NCI-H2081 treated with DMSO at 0.1 percent for 48 hours (cell line): ENCODE measurements around the gene CRYGC.
"Not testable (repeated sequence)": the region's sequence is repeated elsewhere in the genome, so short reads cannot be mapped to it uniquely, and the experiment has no call there.

Experiments used
- DNase-seq: peaks from one replicate; lab custom pipeline; 2025; lab: John Stamatoyannopoulos, UW

Gene CRYGC

DNA sequence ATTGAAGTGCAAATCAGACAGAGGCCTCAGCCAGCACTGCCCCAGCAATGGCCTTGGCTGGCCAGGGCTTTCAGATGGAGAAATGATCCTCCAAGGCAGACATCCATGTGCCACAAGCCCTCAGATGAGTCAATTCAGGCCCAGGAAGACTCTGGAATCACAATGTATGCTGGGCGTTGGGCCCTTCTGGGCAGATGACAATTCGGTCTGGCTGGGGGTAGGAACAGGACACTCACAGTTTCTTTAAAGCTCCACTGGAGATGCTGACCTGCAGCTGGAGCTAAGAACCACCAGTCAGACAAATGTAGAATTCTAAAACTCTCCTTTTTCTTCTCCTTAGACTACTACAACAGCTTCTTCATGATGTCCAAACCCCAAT, 7.1 kb upstream of the CRYGC start:
- DNase-seq = no peak

- no peak for DNase-seq
Observed at GRCh38 chr2:208135794-208136715, 6.4 kb upstream of the CRYGC start.

GRCh38 chr2:208134928-208135586, 5.4 kb upstream of the CRYGC start:
- no peak for DNase-seq

- DNase-seq = no peak
Observed at GRCh38 chr2:208130712-208131110, 1.1 kb upstream of the CRYGC start.

- DNase-seq = no peak
Observed at GRCh38 chr2:208128136-208128535, 1.5 kb downstream of the CRYGC start.

GRCh38 chr2:208127090-208127489, 2.5 kb downstream of the CRYGC start:
- no peak for DNase-seq

DNA sequence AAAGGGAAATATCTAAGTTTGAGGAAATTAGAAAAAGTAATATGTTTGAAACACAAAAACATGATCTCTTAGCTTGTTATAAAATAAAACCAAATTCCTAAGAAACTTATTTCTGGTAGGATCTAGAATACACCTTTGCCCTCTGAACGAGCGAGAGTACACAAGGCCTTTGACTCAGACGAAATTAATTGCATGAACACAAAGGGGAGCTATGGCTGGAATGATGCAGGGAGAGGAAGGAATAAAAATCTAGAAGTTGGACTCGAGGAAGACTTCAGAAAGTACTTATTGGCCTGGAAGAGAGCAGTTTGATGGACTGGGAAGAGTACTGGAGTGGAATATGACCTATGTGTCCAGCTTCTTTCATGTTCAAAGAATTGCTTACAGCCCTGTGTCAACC, 4.4 kb downstream of the CRYGC start:
- DNase-seq = no peak

DNA sequence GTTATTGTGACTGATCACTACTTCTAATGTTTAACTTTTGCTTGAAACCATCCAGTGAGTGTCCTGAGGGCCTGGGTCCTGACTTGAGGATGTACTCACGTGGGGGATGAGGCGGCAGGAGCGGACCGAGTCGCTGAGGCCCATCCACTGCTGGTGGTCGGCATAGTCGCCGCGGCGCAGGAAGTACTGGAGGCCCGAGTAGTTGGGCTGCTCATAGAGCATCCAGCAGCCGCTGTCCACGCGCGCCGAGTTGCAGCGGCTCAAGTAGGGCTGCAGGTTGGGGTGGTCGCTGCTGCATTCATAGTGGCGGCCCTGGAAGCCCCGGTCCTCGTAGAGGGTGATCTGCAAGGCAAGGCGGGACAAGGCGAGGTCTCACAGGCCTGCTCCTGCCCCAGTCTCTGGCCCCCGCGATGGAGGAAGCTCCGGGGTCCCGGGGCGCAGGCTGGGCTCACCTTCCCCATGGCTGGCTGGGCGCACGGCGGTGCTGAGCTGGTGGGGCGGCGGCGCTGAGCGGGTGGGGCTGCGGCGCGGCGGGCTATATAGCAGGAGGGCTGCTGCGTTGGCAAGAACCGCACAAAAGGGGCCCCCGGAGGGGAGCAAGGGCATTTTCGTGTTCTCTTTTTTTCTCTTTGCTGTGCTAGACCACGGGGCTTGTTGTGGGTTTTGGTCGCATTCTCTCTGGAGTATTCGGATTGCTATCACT, 5.5 kb downstream of the CRYGC start, which contains the start of gene CRYGD:
TSS of gene CRYGD (minus strand) at position 512 of the 703 bp plus-strand sequence. CDS start at position 461, 51 bp downstream.
- not testable (repeated sequence) for DNase-seq

- DNase-seq = no peak
Observed at GRCh38 chr2:208122248-208122647, 7.4 kb downstream of the CRYGC start.

DNA sequence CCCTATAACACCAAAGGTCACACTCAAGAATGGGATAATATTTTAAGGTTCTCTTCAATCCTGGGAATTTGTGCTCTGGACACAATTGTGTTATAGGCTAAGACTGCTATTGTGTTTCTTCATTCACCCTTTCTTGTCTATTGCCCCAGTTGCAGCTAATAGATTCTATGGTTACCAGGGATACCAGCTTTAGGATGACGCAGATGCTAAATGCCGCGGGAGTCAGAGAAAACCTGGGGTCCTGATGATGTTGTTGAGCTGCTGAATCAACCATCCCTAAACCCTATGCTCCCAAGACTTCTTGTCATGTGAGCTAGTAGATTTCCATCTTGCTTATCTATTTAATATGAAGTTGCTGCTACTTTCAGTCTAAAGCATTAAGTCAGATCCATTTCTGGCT, 10.7 kb downstream of the CRYGC start:
- no peak for DNase-seq

DNA sequence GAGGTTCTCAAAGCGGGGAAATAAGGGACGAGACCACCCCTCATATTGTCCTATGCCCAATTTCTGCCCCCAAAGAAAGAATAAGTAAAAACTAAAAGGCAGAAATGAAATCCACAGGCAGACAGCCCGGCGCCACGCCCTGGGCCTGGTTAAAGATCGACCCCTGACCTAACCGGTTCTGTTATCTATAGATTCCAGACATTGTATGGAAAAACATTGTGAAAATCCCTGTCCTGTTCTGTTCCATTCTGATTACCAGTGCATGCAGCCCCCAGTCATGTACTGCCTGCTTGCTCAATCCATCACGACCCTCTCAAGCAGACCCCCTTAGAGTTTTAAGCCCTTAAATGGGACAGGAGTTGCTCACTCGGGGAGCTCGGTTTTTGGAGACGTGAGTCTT, 12.2 kb downstream of the CRYGC start:
- not testable (repeated sequence) for DNase-seq

- no peak for DNase-seq
Observed at GRCh38 chr2:208112969-208113368, 16.7 kb downstream of the CRYGC start.

- DNase-seq = not testable (repeated sequence)
Observed at GRCh38 chr2:208112273-208112745, 17.3 kb downstream of the CRYGC start.

DNA sequence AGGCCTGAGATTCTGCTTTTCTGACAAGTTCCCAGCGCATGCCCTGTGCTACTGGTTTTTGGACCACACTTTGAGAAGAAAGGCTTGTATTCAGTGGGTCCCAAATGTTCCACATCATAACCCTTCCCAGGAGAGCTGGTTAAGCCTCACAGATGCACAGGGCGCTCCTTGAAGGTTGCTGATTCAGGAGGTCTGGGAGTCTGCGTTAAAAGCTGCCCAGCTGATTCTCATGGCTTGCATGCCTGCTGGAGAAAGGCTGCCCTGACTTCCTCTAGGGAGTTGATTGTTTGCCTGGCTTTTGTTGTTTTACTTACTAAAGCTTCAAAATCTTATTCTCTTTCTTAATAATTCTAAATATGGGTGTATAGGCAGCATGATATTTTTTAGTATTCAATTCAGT, 26.0 kb downstream of the CRYGC start:
- no peak for DNase-seq

- no peak for DNase-seq
Observed at GRCh38 chr2:208101716-208102631, 27.7 kb downstream of the CRYGC start.

DNA sequence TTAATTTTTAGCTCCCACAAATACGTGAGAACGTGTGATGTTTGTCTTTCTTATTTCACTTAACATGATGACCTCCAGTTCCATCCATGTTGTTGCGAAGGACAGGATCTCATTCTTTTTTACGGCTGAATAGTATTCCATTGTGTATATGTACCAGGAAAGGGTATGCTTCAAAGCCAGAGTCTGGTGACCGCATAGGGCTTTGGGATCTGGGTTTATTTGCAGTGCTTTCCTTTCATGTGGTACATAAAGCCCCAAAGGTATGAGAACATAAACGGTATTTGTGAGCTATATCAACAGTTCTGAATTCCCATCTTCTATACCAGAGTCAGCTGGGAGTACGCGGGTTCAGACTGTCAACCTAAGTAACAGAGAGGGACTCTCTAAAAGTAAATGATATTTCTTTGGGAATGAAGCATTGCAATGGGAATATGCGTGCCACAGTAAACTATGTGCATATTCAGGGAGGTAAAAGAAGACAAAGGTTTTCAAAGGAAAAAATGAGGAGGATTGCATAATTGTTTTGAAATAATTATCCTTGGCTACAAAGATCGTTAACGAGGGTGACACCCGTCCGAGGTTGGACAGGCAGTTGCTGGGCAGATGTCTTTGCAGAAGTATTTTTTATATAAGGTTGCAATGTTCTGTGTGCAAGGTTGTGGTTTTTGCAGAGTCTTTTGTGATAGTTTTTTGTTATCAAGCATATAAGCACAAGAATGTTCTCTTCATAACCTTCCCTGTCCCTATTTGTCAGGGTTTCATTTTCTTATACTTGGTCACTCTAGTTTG, 29.8 kb downstream of the CRYGC start:
- no peak for DNase-seq

DNA sequence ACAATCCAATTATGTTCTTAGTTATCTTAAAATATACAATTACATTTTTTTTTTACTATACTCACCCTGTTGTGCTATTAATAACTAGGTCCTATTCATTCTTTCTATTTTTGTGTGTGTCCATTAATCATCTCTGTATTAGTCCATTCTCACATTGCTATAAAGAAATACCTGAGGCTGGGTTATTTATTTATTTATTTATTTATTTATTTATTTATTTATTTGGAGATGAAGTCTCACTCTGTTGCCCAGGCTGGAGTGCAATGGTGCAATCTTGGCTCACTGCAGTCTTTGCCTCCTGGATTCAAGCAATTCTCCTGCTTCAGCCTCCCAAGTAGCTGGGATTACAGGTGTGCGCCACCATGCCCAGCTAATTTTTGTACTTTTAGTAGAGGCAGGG, 30.9 kb downstream of the CRYGC start:
- DNase-seq = not testable (repeated sequence)

DNA sequence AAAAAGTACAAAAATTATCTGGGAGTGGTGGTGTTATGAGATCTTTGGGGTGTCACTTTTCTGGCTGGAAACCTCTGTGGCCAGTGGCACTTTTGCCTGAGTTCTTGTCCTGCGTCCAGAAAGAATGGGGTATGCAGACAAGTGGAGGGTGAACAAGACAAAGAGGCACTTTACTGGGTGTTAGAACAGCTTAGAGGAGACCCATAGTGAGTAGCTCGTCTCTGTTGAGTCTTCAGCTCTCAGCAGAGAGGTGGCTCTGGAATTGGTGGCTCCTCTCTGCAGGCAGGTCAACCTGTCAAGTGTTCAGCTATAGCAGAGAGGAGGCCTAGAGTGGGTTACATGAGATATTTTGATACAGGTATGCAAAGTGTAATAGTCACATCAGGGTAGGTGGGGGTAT, 31.4 kb downstream of the CRYGC start:
- DNase-seq = no peak

DNA sequence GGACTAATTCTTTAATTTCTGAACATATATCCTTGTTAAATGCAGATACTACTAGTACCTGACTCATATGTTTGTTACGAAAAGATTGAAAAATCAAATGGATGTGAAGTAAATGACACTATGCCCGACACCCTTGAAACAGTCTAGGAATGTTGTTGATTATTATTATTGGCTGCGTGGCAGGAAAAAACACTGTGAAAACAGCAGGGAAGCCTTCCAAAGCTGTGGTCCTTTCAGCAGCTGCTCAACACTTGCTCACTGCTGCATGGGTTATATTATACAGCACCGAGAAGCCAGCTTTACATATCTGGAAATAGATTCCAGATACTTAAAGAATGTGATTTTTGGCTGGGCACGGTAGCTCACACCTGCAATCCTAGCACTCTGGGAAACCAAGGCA, 31.8 kb downstream of the CRYGC start:
- no peak for DNase-seq

- DNase-seq = no peak
Observed at GRCh38 chr2:208097313-208097712, 32.3 kb downstream of the CRYGC start.

DNA sequence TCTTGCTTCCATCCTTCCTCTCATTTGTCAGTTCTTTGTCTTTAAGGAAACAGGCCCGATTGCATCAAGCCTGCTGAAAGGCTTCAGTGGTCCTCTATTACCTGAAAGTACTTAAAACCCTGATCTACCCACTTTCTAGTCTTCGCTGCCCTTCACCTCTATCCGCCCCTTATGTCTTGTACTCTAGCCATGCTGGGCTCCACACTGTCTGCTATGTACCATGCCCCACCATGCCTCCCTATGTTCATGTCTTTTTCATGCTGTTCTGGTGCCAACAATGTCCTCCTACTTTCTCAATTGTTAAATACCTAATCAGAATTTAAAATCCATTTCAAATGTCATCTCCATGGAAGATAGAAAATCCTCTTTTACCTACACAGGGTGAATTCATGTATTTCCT, 33.5 kb downstream of the CRYGC start:
- DNase-seq = no peak
